Measurements from ENCODE around the gene TEX101.

The TEX101 gene

GRCh38 chr19:43447655-43448054, 33.0 kb downstream of the TEX101 start:
- no peak overlapping the region for H3K27ac ChIP-seq
- H3K4me1 ChIP-seq = peaks cover 6% of the 10 kb centered on the region; the same call in 1 of the 2 replicates
- H4K20me1 ChIP-seq = no peaks in the 10 kb centered on the region
- no peak overlapping the region for H3K4me2 ChIP-seq
- no peak overlapping the region for H3K9ac ChIP-seq
- H3K36me3 ChIP-seq = no peaks in the 10 kb centered on the region
- no peaks in the 10 kb centered on the region for H3K9me3 ChIP-seq
- TF ChIP-seq Cebpa-rat (IDR thresholded peaks at IDR 0.05) = no peak
- no peak overlapping the region for H3K4me3 ChIP-seq
- no peaks in the 10 kb centered on the region for H3K27me3 ChIP-seq

GRCh38 chr19:43450545-43450997, 35.9 kb downstream of the TEX101 start:
- no peak for TF ChIP-seq Cebpa-rat (IDR thresholded peaks at IDR 0.05)
- no peak overlapping the region for H3K4me2 ChIP-seq
- no peaks in the 10 kb centered on the region for H3K9me3 ChIP-seq
- H3K4me3 ChIP-seq = no peak overlapping the region
- H3K4me1 ChIP-seq = peaks cover 9% of the 10 kb centered on the region
- H3K9ac ChIP-seq = no peak overlapping the region
- H3K27ac ChIP-seq = no peak overlapping the region
- no peaks in the 10 kb centered on the region for H3K36me3 ChIP-seq
- no peaks in the 10 kb centered on the region for H4K20me1 ChIP-seq
- H3K27me3 ChIP-seq = no peaks in the 10 kb centered on the region

- H3K4me1 ChIP-seq = peaks cover 16% of the 10 kb centered on the region
- no peak overlapping the region for H3K27ac ChIP-seq
- TF ChIP-seq Cebpa-rat (IDR thresholded peaks at IDR 0.05) = no peak
- H4K20me1 ChIP-seq = no peaks in the 10 kb centered on the region
- no peak overlapping the region for H3K4me2 ChIP-seq
- H3K9ac ChIP-seq = no peak overlapping the region
- no peaks in the 10 kb centered on the region for H3K36me3 ChIP-seq
- no peaks in the 10 kb centered on the region for H3K27me3 ChIP-seq
- no peaks in the 10 kb centered on the region for H3K9me3 ChIP-seq
- no peak overlapping the region for H3K4me3 ChIP-seq
Observed at GRCh38 chr19:43452582-43452981, 37.9 kb downstream of the TEX101 start.

- Histone ChIP-seq H3K4me2 (no peak overlapping the region), H3K36me3 (no peaks in the 10 kb centered on the region), H3K27me3 (no peaks in the 10 kb centered on the region), H3K4me1 (peaks cover 16% of the 10 kb centered on the region), H3K9me3 (no peaks in the 10 kb centered on the region), H3K4me3 (no peak overlapping the region), H3K27ac (no peak overlapping the region), H3K9ac (no peak overlapping the region), H4K20me1 (no peaks in the 10 kb centered on the region)
- TF ChIP-seq Cebpa-rat (IDR thresholded peaks at IDR 0.05) = no peak
Observed at GRCh38 chr19:43454031-43454430, 39.3 kb downstream of the TEX101 start.

GRCh38 chr19:43455321-43456113, 40.8 kb downstream of the TEX101 start:
- peak overlapping the region; percentile 41; the same call in 1 of the 2 replicates for H3K4me2 ChIP-seq
- peaks cover 13% of the 10 kb centered on the region for H3K4me1 ChIP-seq
- H3K36me3 ChIP-seq = no peaks in the 10 kb centered on the region
- H3K27ac ChIP-seq = no peak overlapping the region
- no peak overlapping the region for H3K4me3 ChIP-seq
- no peak for TF ChIP-seq Cebpa-rat (IDR thresholded peaks at IDR 0.05)
- no peaks in the 10 kb centered on the region for H3K9me3 ChIP-seq
- H3K27me3 ChIP-seq = no peaks in the 10 kb centered on the region
- H4K20me1 ChIP-seq = no peaks in the 10 kb centered on the region
- H3K9ac ChIP-seq = peak overlapping the region; percentile 43; the same call in 1 of the 2 replicates

- Histone ChIP-seq H3K4me3 (no peak overlapping the region), H3K4me2 (no peak overlapping the region), H3K27ac (no peak overlapping the region), H3K27me3 (no peaks in the 10 kb centered on the region), H4K20me1 (no peaks in the 10 kb centered on the region), H3K36me3 (no peaks in the 10 kb centered on the region), H3K9ac (no peak overlapping the region), H3K4me1 (peaks cover 17% of the 10 kb centered on the region), H3K9me3 (no peaks in the 10 kb centered on the region)
- no peak for TF ChIP-seq Cebpa-rat (IDR thresholded peaks at IDR 0.05)
Observed at GRCh38 chr19:43457809-43458208, 43.1 kb downstream of the TEX101 start.

- no peak overlapping the region for H3K4me3 ChIP-seq
- no peak overlapping the region for H3K4me2 ChIP-seq
- peaks cover 27% of the 10 kb centered on the region for H3K4me1 ChIP-seq
- no peaks in the 10 kb centered on the region for H3K36me3 ChIP-seq
- no peaks in the 10 kb centered on the region for H3K27me3 ChIP-seq
- no peak overlapping the region for H3K27ac ChIP-seq
- H4K20me1 ChIP-seq = no peaks in the 10 kb centered on the region
- no peaks in the 10 kb centered on the region for H3K9me3 ChIP-seq
- no peak for TF ChIP-seq Cebpa-rat (IDR thresholded peaks at IDR 0.05)
- no peak overlapping the region for H3K9ac ChIP-seq
Observed at GRCh38 chr19:43460362-43461016, 45.8 kb downstream of the TEX101 start.

GRCh38 chr19:43461303-43461702, 46.6 kb downstream of the TEX101 start:
- H3K9ac ChIP-seq = no peak overlapping the region
- no peaks in the 10 kb centered on the region for H3K9me3 ChIP-seq
- no peaks in the 10 kb centered on the region for H4K20me1 ChIP-seq
- TF ChIP-seq Cebpa-rat (IDR thresholded peaks at IDR 0.05) = no peak
- peaks cover 20% of the 10 kb centered on the region for H3K4me1 ChIP-seq
- H3K27ac ChIP-seq = no peak overlapping the region
- H3K4me2 ChIP-seq = no peak overlapping the region
- H3K27me3 ChIP-seq = no peaks in the 10 kb centered on the region
- H3K4me3 ChIP-seq = no peak overlapping the region
- H3K36me3 ChIP-seq = no peaks in the 10 kb centered on the region

GRCh38 chr19:43462383-43462782, 47.7 kb downstream of the TEX101 start:
- Histone ChIP-seq H3K27me3 (no peaks in the 10 kb centered on the region), H3K36me3 (no peaks in the 10 kb centered on the region), H3K4me2 (peak overlapping the region; percentile 75), H3K27ac (no peak overlapping the region), H3K4me3 (no peak overlapping the region), H4K20me1 (no peaks in the 10 kb centered on the region), H3K9me3 (no peaks in the 10 kb centered on the region), H3K4me1 (peaks cover 20% of the 10 kb centered on the region), H3K9ac (no peak overlapping the region)
- no peak for TF ChIP-seq Cebpa-rat (IDR thresholded peaks at IDR 0.05)

- Histone ChIP-seq H3K4me1 (peaks cover 20% of the 10 kb centered on the region), H3K27ac (no peak overlapping the region), H3K9ac (no peak overlapping the region)
Observed at GRCh38 chr19:43462785-43463380, 48.2 kb downstream of the TEX101 start.

More at GRCh38 chr19:43462785-43463380, 48.2 kb downstream of the TEX101 start:
- Histone ChIP-seq H3K36me3 (no peaks in the 10 kb centered on the region), H3K9me3 (no peaks in the 10 kb centered on the region), H3K4me3 (peak overlapping the region; percentile 75), H4K20me1 (no peaks in the 10 kb centered on the region), H3K4me2 (peak overlapping the region; percentile 75), H3K27me3 (no peaks in the 10 kb centered on the region)
- TF ChIP-seq Cebpa-rat (IDR thresholded peaks at IDR 0.05) = no peak
